Measurements from ENCODE around the gene USP8.
"Not testable (repeated sequence)": the region's sequence is repeated elsewhere in the genome, so short reads cannot be mapped to it uniquely, and the experiment has no call there.

The USP8 gene

DNA sequence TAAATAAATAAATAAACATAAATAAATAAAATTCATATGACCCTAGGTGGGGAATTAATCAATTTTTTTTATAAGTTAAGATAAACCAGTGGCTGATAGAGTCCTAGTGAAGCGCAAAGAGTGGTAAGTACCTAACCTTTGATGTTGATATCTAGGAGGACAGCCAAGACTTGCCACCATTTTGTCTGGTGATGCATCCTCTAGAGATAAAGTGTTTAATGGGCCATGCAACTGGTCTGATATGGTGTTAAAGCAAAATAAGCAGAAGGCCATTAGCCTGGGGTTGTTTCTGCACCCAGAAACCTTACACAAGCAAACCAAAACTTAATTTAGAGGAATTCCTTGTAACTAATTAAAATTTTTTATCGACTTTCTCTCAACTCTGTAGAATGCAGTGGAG is 9.6 kb upstream of the USP8 start:
- Histone ChIP-seq H3K36me3 (ENCODE audit: control insufficient read depth in 1 of 2, insufficient read depth in 2 of 2, low read length in 2 of 2) (no peaks in the 10 kb centered on the region), H3K4me3 (ENCODE audit: low read depth in 1 of 2, low read length in 2 of 2) (no peak overlapping the region), H3K27me3 (ENCODE audit: control insufficient read depth in 1 of 2, insufficient read depth in 2 of 2, low read length in 2 of 2) (no peaks in the 10 kb centered on the region), H3K27ac (ENCODE audit: low read depth, low read length) (no peak overlapping the region), H3K4me1 (ENCODE audit: control insufficient read depth in 1 of 2, insufficient read depth in 2 of 2, low read length in 2 of 2) (no peaks in the 10 kb centered on the region), H3K9ac (ENCODE audit: low read depth in 1 of 2, low read length in 2 of 2) (no peak overlapping the region), H3K9me3 (ENCODE audit: control insufficient read depth in 1 of 2, low read length in 2 of 2) (no peaks in the 10 kb centered on the region)

DNA sequence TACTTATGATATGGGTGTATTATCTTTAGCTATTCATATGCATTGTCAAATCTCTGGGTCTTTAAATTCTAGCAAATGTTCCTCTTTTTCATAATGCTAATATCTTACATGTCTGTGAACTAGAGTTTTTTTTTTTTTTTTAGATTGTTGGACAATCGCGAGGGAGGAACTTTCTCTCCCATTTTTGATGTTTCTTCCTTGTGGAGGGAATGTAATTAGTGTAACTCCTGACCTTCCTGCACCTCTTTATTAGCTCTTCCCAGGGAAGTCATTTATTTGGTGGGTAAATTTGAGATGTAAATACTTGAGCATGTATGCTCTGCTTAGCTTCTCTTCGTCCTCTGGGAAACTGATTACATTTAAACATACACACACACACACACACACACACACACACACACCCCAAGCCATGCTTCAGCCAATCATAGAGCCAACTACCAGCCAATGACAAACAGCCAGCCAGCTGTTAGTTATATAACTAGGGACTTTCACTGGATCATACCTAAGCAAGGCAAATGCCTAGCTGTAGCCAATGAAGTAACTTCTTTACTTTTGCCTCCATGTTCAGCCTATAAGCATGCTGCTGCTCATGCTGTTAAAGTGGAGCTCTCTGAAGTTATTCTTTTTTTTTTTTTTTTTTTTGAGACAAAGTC is 8.3 kb upstream of the USP8 start:
- Histone ChIP-seq H3K36me3 (ENCODE audit: control insufficient read depth in 1 of 2, insufficient read depth in 2 of 2, low read length in 2 of 2) (no peaks in the 10 kb centered on the region), H3K4me1 (ENCODE audit: control insufficient read depth in 1 of 2, insufficient read depth in 2 of 2, low read length in 2 of 2) (no peaks in the 10 kb centered on the region), H3K4me3 (ENCODE audit: low read depth in 1 of 2, low read length in 2 of 2) (no peak overlapping the region), H3K9me3 (ENCODE audit: control insufficient read depth in 1 of 2, low read length in 2 of 2) (no peaks in the 10 kb centered on the region), H3K9ac (ENCODE audit: low read depth in 1 of 2, low read length in 2 of 2) (no peak overlapping the region), H3K27ac (ENCODE audit: low read depth, low read length) (no peak overlapping the region), H3K27me3 (ENCODE audit: control insufficient read depth in 1 of 2, insufficient read depth in 2 of 2, low read length in 2 of 2) (no peaks in the 10 kb centered on the region)

DNA sequence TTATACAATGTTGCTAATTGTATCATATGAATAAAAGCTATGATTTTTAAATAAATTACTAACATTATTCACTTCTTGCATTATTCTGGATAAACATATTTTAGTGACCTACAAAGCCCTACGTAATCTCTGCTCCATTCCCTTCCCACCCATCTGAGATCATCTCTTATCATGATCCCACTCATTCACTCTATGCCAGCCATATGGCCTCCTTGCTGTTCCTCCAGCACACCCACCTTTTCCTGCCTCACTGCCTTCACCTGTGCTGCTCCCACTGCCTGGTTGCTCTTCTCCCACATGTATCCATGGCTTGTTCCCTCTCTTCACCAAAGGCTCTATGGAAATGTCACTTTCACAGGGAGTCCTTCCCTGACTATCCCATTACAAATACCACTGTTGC is 7.3 kb upstream of the USP8 start:
- Histone ChIP-seq H3K9me3 (ENCODE audit: control insufficient read depth in 1 of 2, low read length in 2 of 2) (no peaks in the 10 kb centered on the region), H3K4me1 (ENCODE audit: control insufficient read depth in 1 of 2, insufficient read depth in 2 of 2, low read length in 2 of 2) (no peaks in the 10 kb centered on the region), H3K27ac (ENCODE audit: low read depth, low read length) (no peak overlapping the region), H3K9ac (ENCODE audit: low read depth in 1 of 2, low read length in 2 of 2) (no peak overlapping the region), H3K27me3 (ENCODE audit: control insufficient read depth in 1 of 2, insufficient read depth in 2 of 2, low read length in 2 of 2) (no peaks in the 10 kb centered on the region), H3K36me3 (ENCODE audit: control insufficient read depth in 1 of 2, insufficient read depth in 2 of 2, low read length in 2 of 2) (no peaks in the 10 kb centered on the region), H3K4me3 (ENCODE audit: low read depth in 1 of 2, low read length in 2 of 2) (no peak overlapping the region)

DNA sequence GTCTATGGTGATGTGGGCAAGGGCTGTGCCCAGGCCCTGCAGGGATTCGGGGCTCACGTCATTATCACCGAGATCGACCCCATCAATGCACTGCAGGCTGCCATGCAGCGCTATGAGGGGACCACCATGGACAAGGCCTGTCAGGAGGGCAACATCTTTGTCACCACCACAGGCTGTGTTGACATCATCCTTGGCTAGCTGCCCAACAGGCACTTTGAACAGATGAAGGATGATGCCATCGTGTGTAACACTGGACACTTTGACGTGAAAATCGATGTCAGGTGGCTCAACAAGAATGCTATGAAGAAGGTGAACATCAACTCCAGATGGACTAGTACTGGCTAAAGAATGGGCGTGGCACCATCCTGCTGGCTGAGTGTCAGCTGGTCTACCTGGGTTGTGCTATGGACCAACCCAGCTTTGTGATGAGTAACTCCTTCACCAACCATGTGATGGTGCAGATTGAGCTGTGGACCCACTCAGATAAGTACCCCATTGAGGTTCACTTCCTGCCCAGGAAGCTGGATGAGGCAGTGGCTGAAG is 6.1 kb upstream of the USP8 start:
- no peak overlapping the region for H3K9ac ChIP-seq (ENCODE audit: low read depth in 1 of 2, low read length in 2 of 2)
- no peaks in the 10 kb centered on the region for H3K4me1 ChIP-seq (ENCODE audit: control insufficient read depth in 1 of 2, insufficient read depth in 2 of 2, low read length in 2 of 2)
- H3K27ac ChIP-seq (ENCODE audit: low read depth, low read length): no peak overlapping the region
- no peak overlapping the region for H3K4me3 ChIP-seq (ENCODE audit: low read depth in 1 of 2, low read length in 2 of 2)
- H3K9me3 ChIP-seq (ENCODE audit: control insufficient read depth in 1 of 2, low read length in 2 of 2): no peaks in the 10 kb centered on the region
- H3K36me3 ChIP-seq (ENCODE audit: control insufficient read depth in 1 of 2, insufficient read depth in 2 of 2, low read length in 2 of 2): no peaks in the 10 kb centered on the region
- H3K27me3 ChIP-seq (ENCODE audit: control insufficient read depth in 1 of 2, insufficient read depth in 2 of 2, low read length in 2 of 2): no peaks in the 10 kb centered on the region

DNA sequence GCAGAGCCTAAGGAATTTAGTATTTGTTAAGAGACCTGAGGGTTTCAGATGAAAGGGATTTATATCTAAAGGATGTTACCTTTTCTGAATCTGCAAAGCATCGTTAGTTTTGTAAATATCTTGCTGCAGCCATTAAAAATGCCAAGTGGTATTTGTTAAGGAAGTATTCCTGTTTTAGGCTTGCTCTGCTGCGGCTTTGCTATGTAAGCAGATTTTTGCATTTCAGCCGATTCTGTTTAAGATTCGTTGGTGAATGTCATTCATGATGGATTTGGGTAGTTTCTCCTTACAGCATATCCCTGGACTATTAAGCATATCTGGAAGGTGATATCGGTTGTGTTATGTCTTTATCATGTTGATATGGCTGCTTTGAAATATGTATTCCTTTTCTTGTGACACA is 1.0 kb downstream of the USP8 start:
- H3K9ac ChIP-seq (ENCODE audit: low read depth in 1 of 2, low read length in 2 of 2): peak overlapping the region; percentile 90 to 100
- H3K4me1 ChIP-seq (ENCODE audit: control insufficient read depth in 1 of 2, insufficient read depth in 2 of 2, low read length in 2 of 2): peaks cover 4 to 18% of the 10 kb centered on the region in 2 donors
- no peaks in the 10 kb centered on the region for H3K27me3 ChIP-seq (ENCODE audit: control insufficient read depth in 1 of 2, insufficient read depth in 2 of 2, low read length in 2 of 2)
- no peak overlapping the region for H3K27ac ChIP-seq (ENCODE audit: low read depth, low read length)
- peaks cover 0 to 15% of the 10 kb centered on the region in 2 donors for H3K36me3 ChIP-seq (ENCODE audit: control insufficient read depth in 1 of 2, insufficient read depth in 2 of 2, low read length in 2 of 2)
- H3K4me3 ChIP-seq (ENCODE audit: low read depth in 1 of 2, low read length in 2 of 2): peak overlapping the region; percentile 99 to 100
- no peaks in the 10 kb centered on the region for H3K9me3 ChIP-seq (ENCODE audit: control insufficient read depth in 1 of 2, low read length in 2 of 2)

DNA sequence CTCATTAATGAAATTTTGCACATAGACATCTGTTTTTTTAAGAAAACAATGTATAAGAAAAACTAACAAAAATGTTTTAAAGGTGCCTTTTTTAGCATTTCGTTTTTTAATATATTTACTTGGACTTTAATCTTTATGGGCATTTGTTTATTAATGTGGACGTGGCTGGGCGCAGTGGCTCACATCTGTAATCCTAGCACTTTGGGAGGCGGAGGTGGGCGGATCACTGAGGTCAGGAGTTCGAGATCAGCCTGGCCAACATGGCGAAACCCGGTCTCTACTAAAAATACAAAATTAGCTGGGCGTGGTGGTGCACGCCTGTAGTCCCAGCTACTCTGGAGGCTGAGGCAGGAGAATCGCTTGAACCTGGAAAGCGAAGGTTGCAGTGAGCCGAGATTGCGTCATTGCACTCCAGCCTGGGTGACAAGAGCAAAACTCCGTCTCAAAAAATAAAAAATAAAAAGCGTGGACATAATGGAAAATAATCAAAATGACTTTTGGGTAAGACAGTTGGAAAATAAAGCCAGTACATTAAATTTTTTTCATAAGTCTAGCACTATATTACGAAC is 1.6 kb downstream of the USP8 start:
- not testable (repeated sequence) for H3K27me3 ChIP-seq (ENCODE audit: control insufficient read depth in 1 of 2, insufficient read depth in 2 of 2, low read length in 2 of 2); H3K9me3 ChIP-seq (ENCODE audit: control insufficient read depth in 1 of 2, low read length in 2 of 2); H3K27ac ChIP-seq (ENCODE audit: low read depth, low read length)
- peaks cover 4 to 18% of the 10 kb centered on the region in 2 donors for H3K4me1 ChIP-seq (ENCODE audit: control insufficient read depth in 1 of 2, insufficient read depth in 2 of 2, low read length in 2 of 2)
- peak overlapping the region; percentile 99 to 100 for H3K4me3 ChIP-seq (ENCODE audit: low read depth in 1 of 2, low read length in 2 of 2)
- peak overlapping the region in 1 of 2 donors; percentile 100 for H3K9ac ChIP-seq (ENCODE audit: low read depth in 1 of 2, low read length in 2 of 2)
- peaks cover 0 to 15% of the 10 kb centered on the region in 2 donors for H3K36me3 ChIP-seq (ENCODE audit: control insufficient read depth in 1 of 2, insufficient read depth in 2 of 2, low read length in 2 of 2)

DNA sequence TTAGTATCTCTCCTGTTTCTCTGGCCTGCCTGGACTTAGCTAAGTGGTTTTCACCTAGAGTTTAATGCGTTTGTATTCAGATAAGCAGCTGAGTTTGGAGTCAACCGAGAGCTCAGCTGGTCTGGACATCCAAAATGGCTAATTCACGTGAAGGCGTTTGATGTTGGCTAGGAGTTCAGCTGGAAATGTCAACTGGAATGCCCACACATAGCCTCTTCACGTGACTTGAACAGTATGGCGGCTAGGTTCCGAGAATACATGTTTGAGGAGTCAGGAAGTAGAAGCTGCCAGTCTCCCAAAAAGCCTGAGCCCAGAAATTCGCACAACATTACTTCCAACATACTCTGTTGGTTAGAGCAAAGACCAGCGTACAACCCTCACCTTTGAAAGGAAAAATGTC is 2.2 kb downstream of the USP8 start:
- H3K4me3 ChIP-seq (ENCODE audit: low read depth in 1 of 2, low read length in 2 of 2): peak overlapping the region in 1 of 2 donors; percentile 28
- peaks cover 4 to 18% of the 10 kb centered on the region in 2 donors for H3K4me1 ChIP-seq (ENCODE audit: control insufficient read depth in 1 of 2, insufficient read depth in 2 of 2, low read length in 2 of 2)

DNA sequence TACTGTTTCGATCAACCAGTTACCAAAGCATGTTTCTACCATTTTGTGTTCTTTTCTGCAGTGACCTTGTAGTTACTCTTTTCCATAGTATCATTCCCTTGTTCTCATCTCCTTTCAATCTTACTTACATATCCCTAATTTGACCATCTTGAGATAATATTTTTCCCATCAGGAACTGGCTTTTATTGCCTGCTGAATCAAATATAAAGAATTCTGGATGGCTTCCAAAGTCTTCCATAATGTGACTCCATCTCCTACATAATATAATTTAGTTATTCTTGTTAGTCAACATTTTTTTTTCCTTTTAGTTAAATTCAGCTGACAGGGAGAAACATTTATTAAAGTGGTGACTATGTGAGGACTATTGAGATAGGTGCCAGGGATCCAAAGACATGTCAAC is 7.0 kb downstream of the USP8 start:
- Histone ChIP-seq H3K4me3 (ENCODE audit: low read depth in 1 of 2, low read length in 2 of 2) (no peak overlapping the region), H3K9me3 (ENCODE audit: control insufficient read depth in 1 of 2, low read length in 2 of 2) (no peaks in the 10 kb centered on the region), H3K27me3 (ENCODE audit: control insufficient read depth in 1 of 2, insufficient read depth in 2 of 2, low read length in 2 of 2) (no peaks in the 10 kb centered on the region), H3K9ac (ENCODE audit: low read depth in 1 of 2, low read length in 2 of 2) (no peak overlapping the region), H3K27ac (ENCODE audit: low read depth, low read length) (no peak overlapping the region), H3K4me1 (ENCODE audit: control insufficient read depth in 1 of 2, insufficient read depth in 2 of 2, low read length in 2 of 2) (peaks cover 8 to 10% of the 10 kb centered on the region in 2 donors), H3K36me3 (ENCODE audit: control insufficient read depth in 1 of 2, insufficient read depth in 2 of 2, low read length in 2 of 2) (peaks cover 0 to 21% of the 10 kb centered on the region in 2 donors)

More for the DNA sequence above, 2.2 kb downstream of the USP8 start:
- no peaks in the 10 kb centered on the region for H3K9me3 ChIP-seq (ENCODE audit: control insufficient read depth in 1 of 2, low read length in 2 of 2)
- no peak overlapping the region for H3K27ac ChIP-seq (ENCODE audit: low read depth, low read length)
- peaks cover 0 to 15% of the 10 kb centered on the region in 2 donors for H3K36me3 ChIP-seq (ENCODE audit: control insufficient read depth in 1 of 2, insufficient read depth in 2 of 2, low read length in 2 of 2)
- H3K9ac ChIP-seq (ENCODE audit: low read depth in 1 of 2, low read length in 2 of 2): no peak overlapping the region
- no peaks in the 10 kb centered on the region for H3K27me3 ChIP-seq (ENCODE audit: control insufficient read depth in 1 of 2, insufficient read depth in 2 of 2, low read length in 2 of 2)

DNA sequence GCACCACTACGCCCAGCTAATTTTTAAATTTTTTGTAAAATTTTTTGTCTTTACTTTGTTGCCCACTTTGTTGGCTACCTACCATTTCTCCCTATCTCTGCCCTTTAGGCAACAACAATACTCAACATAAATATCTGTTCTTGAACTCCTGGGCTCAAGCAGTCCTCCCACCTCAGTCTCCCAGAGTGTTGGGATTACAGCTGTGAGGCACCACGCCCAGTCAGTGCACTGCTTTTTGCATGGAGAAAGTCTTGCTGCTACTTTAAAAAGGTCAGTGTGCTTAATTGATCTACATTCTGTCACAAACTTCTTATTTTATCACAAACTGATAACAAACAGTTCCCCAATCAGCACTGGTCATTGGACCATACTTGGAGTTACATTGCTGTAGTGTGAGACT is 8.0 kb downstream of the USP8 start:
- H3K36me3 ChIP-seq (ENCODE audit: control insufficient read depth in 1 of 2, insufficient read depth in 2 of 2, low read length in 2 of 2): peaks cover 0 to 12% of the 10 kb centered on the region in 2 donors
- H3K9me3 ChIP-seq (ENCODE audit: control insufficient read depth in 1 of 2, low read length in 2 of 2): no peaks in the 10 kb centered on the region
- no peaks in the 10 kb centered on the region for H3K27me3 ChIP-seq (ENCODE audit: control insufficient read depth in 1 of 2, insufficient read depth in 2 of 2, low read length in 2 of 2)
- H3K4me3 ChIP-seq (ENCODE audit: low read depth in 1 of 2, low read length in 2 of 2): no peak overlapping the region
- no peak overlapping the region for H3K9ac ChIP-seq (ENCODE audit: low read depth in 1 of 2, low read length in 2 of 2)
- peaks cover 3 to 10% of the 10 kb centered on the region in 2 donors for H3K4me1 ChIP-seq (ENCODE audit: control insufficient read depth in 1 of 2, insufficient read depth in 2 of 2, low read length in 2 of 2)
- H3K27ac ChIP-seq (ENCODE audit: low read depth, low read length): no peak overlapping the region

DNA sequence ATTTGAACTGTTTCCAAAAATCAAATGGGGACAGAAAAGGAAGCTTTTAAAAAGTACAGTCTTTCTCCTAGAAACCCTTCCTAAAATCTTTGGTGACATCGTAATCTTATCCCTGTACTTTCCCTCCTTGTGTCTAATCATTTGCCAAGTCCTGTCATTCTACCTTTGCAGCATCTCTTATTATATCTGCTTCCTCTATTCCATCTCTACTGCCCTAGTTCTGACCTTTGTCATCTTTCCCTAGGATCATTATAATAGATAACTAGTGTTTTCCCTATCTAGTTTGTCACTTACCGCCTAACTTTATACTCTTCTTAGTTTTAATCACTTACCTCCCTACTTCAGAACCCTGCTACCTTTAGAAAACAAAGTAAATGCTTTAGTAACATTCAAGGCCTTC is 11.6 kb downstream of the USP8 start:
- Histone ChIP-seq H3K4me3 (ENCODE audit: low read depth in 1 of 2, low read length in 2 of 2) (no peak overlapping the region), H3K9me3 (ENCODE audit: control insufficient read depth in 1 of 2, low read length in 2 of 2) (no peaks in the 10 kb centered on the region), H3K36me3 (ENCODE audit: control insufficient read depth in 1 of 2, insufficient read depth in 2 of 2, low read length in 2 of 2) (peaks cover 3 to 21% of the 10 kb centered on the region in 2 donors), H3K9ac (ENCODE audit: low read depth in 1 of 2, low read length in 2 of 2) (no peak overlapping the region), H3K27ac (ENCODE audit: low read depth, low read length) (no peak overlapping the region), H3K4me1 (ENCODE audit: control insufficient read depth in 1 of 2, insufficient read depth in 2 of 2, low read length in 2 of 2) (peaks cover 3 to 10% of the 10 kb centered on the region in 2 donors), H3K27me3 (ENCODE audit: control insufficient read depth in 1 of 2, insufficient read depth in 2 of 2, low read length in 2 of 2) (no peaks in the 10 kb centered on the region)
